ENCODE results near the gene RNF168. TPM values are rescaled to one million over a fixed set of nuclear protein-coding genes. Genes with fewer than 3 reads are reported as not detected.
"Not testable (repeated sequence)": the region's sequence is repeated elsewhere in the genome, so short reads cannot be mapped to it uniquely, and the experiment has no call there.

The RNF168 gene
- total RNA-seq, 1 donor from 2014 or later: 25.1 TPM

GRCh38 chr3:196463478-196463756, 40.2 kb downstream of the RNF168 start:
- H3K36me3 Mint-ChIP-seq: peaks cover 19% of the 10 kb centered on the region
- H3K27me3 Mint-ChIP-seq (ENCODE audit: insufficient read depth, low read depth): peaks cover 4% of the 10 kb centered on the region
- DNase-seq (ENCODE audit: low spot score): no peak
- no peak overlapping the region for H3K4me3 Mint-ChIP-seq
- H3F3A ChIP-seq (ENCODE audit: low read depth): no peaks in the 10 kb centered on the region
- no peak overlapping the region for H3K4me3 ChIP-seq
- no peak overlapping the region for H3K4me2 ChIP-seq
- no peak overlapping the region for H3K27ac Mint-ChIP-seq
- TF ChIP-seq CTCF (IDR thresholded peaks at IDR 0.05) (no peak), EZH2 (IDR thresholded peaks at IDR 0.05) (no peak), EZH2phosphoT487 (IDR thresholded peaks at IDR 0.05) (no peak)
- no peak overlapping the region for H2AFZ ChIP-seq (replicated peaks)
- H3K4me1 Mint-ChIP-seq: no peaks in the 10 kb centered on the region
- no peaks in the 10 kb centered on the region for H3K9me3 Mint-ChIP-seq
- no peaks in the 10 kb centered on the region for H3K79me2 ChIP-seq (ENCODE audit: low read depth)
- no peaks in the 10 kb centered on the region for H4K20me1 ChIP-seq (ENCODE audit: low read depth)
- no peak overlapping the region for H3K27ac ChIP-seq
- H3K9me3 ChIP-seq (ENCODE audit: low read depth): no peaks in the 10 kb centered on the region
- no peak overlapping the region for H3K9ac ChIP-seq
- no peaks in the 10 kb centered on the region for H3K27me3 ChIP-seq
- no peaks in the 10 kb centered on the region for H3K4me1 ChIP-seq
- H3K36me3 ChIP-seq: no peaks in the 10 kb centered on the region

GRCh38 chr3:196462680-196463477, 40.7 kb downstream of the RNF168 start:
- H3K4me3 ChIP-seq; H3K4me1 ChIP-seq; H3F3A ChIP-seq (ENCODE audit: low read depth); H3K9me3 Mint-ChIP-seq; H3K4me2 ChIP-seq; H3K9me3 ChIP-seq (ENCODE audit: low read depth); H3K27ac Mint-ChIP-seq; H3K27me3 Mint-ChIP-seq (ENCODE audit: insufficient read depth, low read depth); DNase-seq (ENCODE audit: low spot score); H3K9ac ChIP-seq; H3K36me3 ChIP-seq; H3K27ac ChIP-seq; H3K4me3 Mint-ChIP-seq; H3K79me2 ChIP-seq (ENCODE audit: low read depth); H2AFZ ChIP-seq (replicated peaks); H3K27me3 ChIP-seq; H4K20me1 ChIP-seq (ENCODE audit: low read depth); H3K4me1 Mint-ChIP-seq: not testable (repeated sequence)
- H3K36me3 Mint-ChIP-seq: peaks cover 17% of the 10 kb centered on the region

- no peaks in the 10 kb centered on the region for H3K4me1 ChIP-seq
- H3K9ac ChIP-seq: no peak overlapping the region
- H3K36me3 ChIP-seq: no peaks in the 10 kb centered on the region
- no peak overlapping the region for H3K4me3 ChIP-seq
- H4K20me1 ChIP-seq (ENCODE audit: low read depth): no peaks in the 10 kb centered on the region
- Mint-ChIP-seq H3K27ac (no peak overlapping the region), H3K4me3 (no peak overlapping the region), H3K27me3 (ENCODE audit: insufficient read depth, low read depth) (peaks cover 2% of the 10 kb centered on the region), H3K4me1 (no peaks in the 10 kb centered on the region), H3K36me3 (peaks cover 5% of the 10 kb centered on the region), H3K9me3 (no peaks in the 10 kb centered on the region)
- no peaks in the 10 kb centered on the region for H3K9me3 ChIP-seq (ENCODE audit: low read depth)
- TF ChIP-seq CTCF (IDR thresholded peaks at IDR 0.05) (no peak), EZH2phosphoT487 (IDR thresholded peaks at IDR 0.05) (no peak), EZH2 (IDR thresholded peaks at IDR 0.05) (no peak)
- H3K27ac ChIP-seq: no peak overlapping the region
- DNase-seq (ENCODE audit: low spot score): no peak
- no peaks in the 10 kb centered on the region for H3K79me2 ChIP-seq (ENCODE audit: low read depth)
- H3K4me2 ChIP-seq: no peak overlapping the region
- H3F3A ChIP-seq (ENCODE audit: low read depth): no peaks in the 10 kb centered on the region
- no peaks in the 10 kb centered on the region for H3K27me3 ChIP-seq
- no peak overlapping the region for H2AFZ ChIP-seq (replicated peaks)
These were observed 45.5 kb downstream of the RNF168 start for GRCh38 chr3:196458063-196458462.

- H3K79me2 ChIP-seq (ENCODE audit: low read depth); H3K4me1 ChIP-seq; H3K4me3 ChIP-seq; H4K20me1 ChIP-seq (ENCODE audit: low read depth); H3K9me3 ChIP-seq (ENCODE audit: low read depth); H3K27ac Mint-ChIP-seq; H3K27me3 Mint-ChIP-seq (ENCODE audit: insufficient read depth, low read depth); H3F3A ChIP-seq (ENCODE audit: low read depth); H3K9me3 Mint-ChIP-seq; H3K9ac ChIP-seq; H3K4me3 Mint-ChIP-seq; H3K27me3 ChIP-seq; H3K36me3 Mint-ChIP-seq; H2AFZ ChIP-seq (replicated peaks); H3K36me3 ChIP-seq; DNase-seq (ENCODE audit: low spot score); H3K4me2 ChIP-seq; H3K4me1 Mint-ChIP-seq; H3K27ac ChIP-seq: not testable (repeated sequence)
- TF ChIP-seq CTCF (IDR thresholded peaks at IDR 0.05): peak; percentile 12
These were observed 46.1 kb downstream of the RNF168 start for GRCh38 chr3:196457470-196457869.
